Esophagus muscularis mucosa (tissue), 4 donors: ENCODE results near the gene TAPBPL. TPM values are rescaled to one million over a fixed set of nuclear protein-coding genes. Genes with fewer than 3 reads are reported as not detected.
A peak's percentile ranks its signal among the peaks of the same experiment; 100 is the strongest.

ENCODE experiments used
- DNase-seq: peaks from one replicate; pipeline ENCODE4 v3.0.0-alpha.2; 2017; ENCODE audit errors: extremely low spot score
- H3K27ac ChIP-seq, 4 donors: fragments of 200-600 bp; sonication (generic); replicated peaks in 1 of 4; 1 replicate in 3 of 4; 2 replicates in 1 of 4; pipeline ENCODE4 v1.5.1; 2016 to 2019; ENCODE audit warnings: mild to moderate bottlenecking in 1 of 4
- H3K27me3 ChIP-seq, 4 donors: fragments of 200-600 bp; sonication (generic); one replicate each; pipeline versions ENCODE4 v1.5.1 to v1.6.0; 2016 to 2019
- H3K36me3 ChIP-seq, 4 donors: fragments of 200-600 bp; sonication (generic); one replicate each; pipeline ENCODE4 v1.5.1; 2016 to 2019
- H3K4me1 ChIP-seq, 4 donors: fragments of 200-600 bp; sonication (generic); one replicate each; pipeline ENCODE4 v1.5.1; 2016 to 2019
- H3K4me3 ChIP-seq, 4 donors: fragments of 200-600 bp; sonication (generic); 1 replicate in 2 of 4; 2 replicates in 2 of 4; pipeline ENCODE4 v1.5.1; 2016 to 2019; ENCODE audit warnings: mild to moderate bottlenecking in 4 of 4, moderate library complexity in 1 of 4
- H3K9me3 ChIP-seq, 4 donors: fragments of 200-600 bp; sonication (generic); 1 replicate in 3 of 4; 2 replicates in 1 of 4; pipeline ENCODE4 v1.5.1; 2016 to 2019
- CTCF ChIP-seq, 3 experiments: fragments of 200-600 bp in 2 of 3; fragments of 450-650 bp in 1 of 3; sonication (generic) in 2 of 3; IDR thresholded peaks; one replicate each; pipeline ENCODE4 v1.5.1; 2017 to 2019; ENCODE audit warnings: antibody characterized with exemption in 3 of 3, mild to moderate bottlenecking in 2 of 3, moderate library complexity in 1 of 3
- EP300 ChIP-seq: sonication (generic); formaldehyde crosslinking; IDR thresholded peaks from one replicate; pipeline ENCODE4 v1.6.1; 2017; ENCODE audit warnings: antibody characterized with exemption
- POLR2A ChIP-seq: fragments of 450-650 bp; IDR thresholded peaks from one replicate; pipeline ENCODE4 v1.6.1; 2017; ENCODE audit warnings: antibody characterized with exemption, moderate library complexity, mild to moderate bottlenecking, low read depth
- POLR2AphosphoS5 ChIP-seq, 2 donors: sonication (generic); formaldehyde crosslinking; IDR thresholded peaks; one replicate each; pipeline ENCODE4 v1.6.1; 2017; ENCODE audit warnings: antibody characterized with exemption in 2 of 2
- WGBS: methylation state at CpG from one replicate; pipeline ENCODE4 v1.1.5; 2018; 5-methylcytosine and 5-hydroxymethylcytosine counted together
- intact Hi-C: fragments of 100-400 bp; cut with DNase I; formaldehyde crosslinking; loops from one replicate; pipeline ENCODE4 v1.15.1; 2023
- total RNA-seq, 4 donors: library from RNA; depleted of rRNA; stranded (reverse); fragments of >200 nt; gene quantifications; one replicate each; pipeline versions ENCODE4 v1.1.0 to v1.2.1, GENCODE V29; 2016

Gene TAPBPL
- total RNA-seq, 4 donors from 2014 or later: 12.4 to 25.8 (median 22.5) TPM

- Histone ChIP-seq H3K4me1 (peaks cover 22 to 53% (median 49%) of the 10 kb centered on the region in 4 donors), H3K27me3 (peaks cover 0 to 4% (median 0%) of the 10 kb centered on the region in 4 donors), H3K36me3 (peaks cover 3 to 44% (median 31%) of the 10 kb centered on the region in 4 donors), H3K4me3 (peak overlapping the region; percentile 63 to 79 (median 73)), H3K27ac (peak overlapping the region; percentile 96 to 99 (median 97)), H3K9me3 (no peaks in the 10 kb centered on the region)
- no peak for DNase-seq
- intact Hi-C loops: no loop called here
- 10% methylated on average over 9 of the region's 9 CpGs for WGBS
- TF ChIP-seq POLR2A: no peak
- peak in 1 of 2 donors; percentile 34 for TF ChIP-seq POLR2AphosphoS5 (IDR thresholded peaks at IDR 0.05)
- no peak for TF ChIP-seq CTCF (IDR thresholded peaks at IDR 0.05)
Observed at GRCh38 chr12:6452245-6452943, 552 bp downstream of the TAPBPL start.

DNA sequence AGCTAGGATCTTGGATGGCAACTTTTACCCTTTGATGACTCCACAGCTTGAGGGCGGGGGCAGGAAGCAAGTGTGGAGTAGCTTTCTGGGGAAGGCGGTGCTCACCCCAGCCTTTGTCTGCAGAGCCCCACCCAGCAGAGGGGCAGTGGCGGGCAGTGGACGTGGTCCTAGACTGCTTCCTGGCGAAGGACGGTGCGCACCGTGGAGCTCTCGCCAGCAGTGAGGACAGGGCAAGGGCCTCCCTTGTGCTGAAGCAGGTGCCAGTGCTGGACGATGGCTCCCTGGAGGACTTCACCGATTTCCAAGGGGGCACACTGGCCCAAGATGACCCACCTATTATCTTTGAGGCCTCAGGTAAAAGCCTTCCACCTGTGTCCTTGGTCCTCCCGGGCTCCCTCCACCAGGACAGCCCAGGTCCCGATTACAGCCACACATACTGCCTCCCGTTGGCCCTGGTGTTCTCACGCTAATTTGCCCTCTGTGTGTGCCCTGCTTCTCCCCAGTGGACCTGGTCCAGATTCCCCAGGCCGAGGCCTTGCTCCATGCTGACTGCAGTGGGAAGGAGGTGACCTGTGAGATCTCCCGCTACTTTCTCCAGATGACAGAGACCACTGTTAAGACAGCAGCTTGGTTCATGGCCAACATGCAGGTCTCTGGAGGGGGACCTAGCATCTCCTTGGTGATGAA is 1.2 kb downstream of the TAPBPL start:
- peak overlapping the region; percentile 63 to 79 (median 73) for H3K4me3 ChIP-seq
- peak overlapping the region; percentile 96 to 99 (median 97) for H3K27ac ChIP-seq
- H3K27me3 ChIP-seq: peaks cover 0 to 4% (median 0%) of the 10 kb centered on the region in 4 donors
- peaks cover 22 to 51% (median 47%) of the 10 kb centered on the region in 4 donors for H3K4me1 ChIP-seq
- TF ChIP-seq CTCF (IDR thresholded peaks at IDR 0.05): no peak
- TF ChIP-seq POLR2AphosphoS5 (IDR thresholded peaks at IDR 0.05): peak; percentile 4 to 45
- no peak for TF ChIP-seq POLR2A
- H3K9me3 ChIP-seq: no peaks in the 10 kb centered on the region
- WGBS: 52% methylated on average over 7 of the region's 17 CpGs
- no peak for DNase-seq
- intact Hi-C loops: no loop called here
- H3K36me3 ChIP-seq: peaks cover 10 to 44% (median 36%) of the 10 kb centered on the region in 4 donors

GRCh38 chr12:6457220-6457945 is 5.5 kb downstream of the TAPBPL start:
- DNase-seq: no peak
- no peaks in the 10 kb centered on the region for H3K9me3 ChIP-seq
- WGBS: 87% methylated on average over 9 of the region's 12 CpGs
- H3K36me3 ChIP-seq: peaks cover 35 to 83% (median 77%) of the 10 kb centered on the region in 4 donors
- H3K27ac ChIP-seq: peak overlapping the region in 1 of 4 donors; percentile 26
- intact Hi-C loops: no loop called here
- peaks cover 24 to 34% (median 29%) of the 10 kb centered on the region in 4 donors for H3K4me1 ChIP-seq
- H3K4me3 ChIP-seq: no peak overlapping the region
- TF ChIP-seq EP300 (no peak), POLR2AphosphoS5 (IDR thresholded peaks at IDR 0.05) (no peak), POLR2A (no peak), CTCF (IDR thresholded peaks at IDR 0.05) (no peak)
- H3K27me3 ChIP-seq: no peaks in the 10 kb centered on the region

- no peaks in the 10 kb centered on the region for H3K27me3 ChIP-seq
- WGBS: 90% methylated on average over 14 of the region's 14 CpGs
- intact Hi-C loops: no loop called here
- H3K27ac ChIP-seq: no peak overlapping the region
- no peak overlapping the region for H3K4me3 ChIP-seq
- TF ChIP-seq CTCF (IDR thresholded peaks at IDR 0.05) (no peak), POLR2A (no peak), POLR2AphosphoS5 (IDR thresholded peaks at IDR 0.05) (no peak), EP300 (no peak)
- no peaks in the 10 kb centered on the region for H3K9me3 ChIP-seq
- peaks cover 14 to 34% (median 25%) of the 10 kb centered on the region in 4 donors for H3K4me1 ChIP-seq
- peaks cover 40 to 91% (median 86%) of the 10 kb centered on the region in 4 donors for H3K36me3 ChIP-seq
- DNase-seq: no peak
Observed at GRCh38 chr12:6458281-6459003, 6.6 kb downstream of the TAPBPL start.
